ENCODE measurements around the gene CEP19.

DNA sequence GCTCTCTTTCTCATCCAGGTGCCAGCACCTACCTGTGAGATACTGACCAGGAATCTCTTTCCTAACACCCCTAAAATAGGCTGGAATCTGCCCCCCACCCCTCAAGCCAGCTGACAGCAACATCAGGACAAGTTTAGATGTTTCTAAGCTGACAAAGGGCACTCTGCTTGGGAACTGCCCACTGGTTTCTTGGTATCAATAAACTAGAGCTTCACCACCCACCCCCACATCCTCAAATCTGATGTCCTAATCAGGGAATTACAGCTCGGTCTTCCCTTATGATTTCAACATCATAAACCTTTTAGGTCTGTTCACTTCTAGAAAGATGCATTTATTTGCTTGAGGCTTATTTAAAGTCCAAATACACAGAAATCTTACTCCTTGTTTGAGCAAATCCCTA, 34.7 kb downstream of the CEP19 start:
- TF ChIP-seq KLF10 (tag by site-specific recombination; IDR thresholded peaks at IDR 0.05) (no peak), ZIC2 (tag by site-specific recombination; IDR thresholded peaks at IDR 0.05) (no peak)
- TF ChIP-seq, protein P1, sequence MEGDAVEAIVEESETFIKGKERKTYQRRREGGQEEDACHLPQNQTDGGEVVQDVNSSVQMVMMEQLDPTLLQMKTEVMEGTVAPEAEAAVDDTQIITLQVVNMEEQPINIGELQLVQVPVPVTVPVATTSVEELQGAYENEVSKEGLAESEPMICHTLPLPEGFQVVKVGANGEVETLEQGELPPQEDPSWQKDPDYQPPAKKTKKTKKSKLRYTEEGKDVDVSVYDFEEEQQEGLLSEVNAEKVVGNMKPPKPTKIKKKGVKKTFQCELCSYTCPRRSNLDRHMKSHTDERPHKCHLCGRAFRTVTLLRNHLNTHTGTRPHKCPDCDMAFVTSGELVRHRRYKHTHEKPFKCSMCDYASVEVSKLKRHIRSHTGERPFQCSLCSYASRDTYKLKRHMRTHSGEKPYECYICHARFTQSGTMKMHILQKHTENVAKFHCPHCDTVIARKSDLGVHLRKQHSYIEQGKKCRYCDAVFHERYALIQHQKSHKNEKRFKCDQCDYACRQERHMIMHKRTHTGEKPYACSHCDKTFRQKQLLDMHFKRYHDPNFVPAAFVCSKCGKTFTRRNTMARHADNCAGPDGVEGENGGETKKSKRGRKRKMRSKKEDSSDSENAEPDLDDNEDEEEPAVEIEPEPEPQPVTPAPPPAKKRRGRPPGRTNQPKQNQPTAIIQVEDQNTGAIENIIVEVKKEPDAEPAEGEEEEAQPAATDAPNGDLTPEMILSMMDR (tag by site-specific recombination; IDR thresholded peaks at IDR 0.05), result no peak

Data from HEK293 (cell line).